LNCAP (cell line): ENCODE results near the gene MALAT1.

Experiments used
- TF ChIP-seq, protein P1 (sequence below): fragments of 450-650 bp; IDR thresholded peaks from 2 replicates; pipeline ENCODE4 v1.5.1; 2017; ENCODE audit warnings: mild to moderate bottlenecking

Gene MALAT1

DNA sequence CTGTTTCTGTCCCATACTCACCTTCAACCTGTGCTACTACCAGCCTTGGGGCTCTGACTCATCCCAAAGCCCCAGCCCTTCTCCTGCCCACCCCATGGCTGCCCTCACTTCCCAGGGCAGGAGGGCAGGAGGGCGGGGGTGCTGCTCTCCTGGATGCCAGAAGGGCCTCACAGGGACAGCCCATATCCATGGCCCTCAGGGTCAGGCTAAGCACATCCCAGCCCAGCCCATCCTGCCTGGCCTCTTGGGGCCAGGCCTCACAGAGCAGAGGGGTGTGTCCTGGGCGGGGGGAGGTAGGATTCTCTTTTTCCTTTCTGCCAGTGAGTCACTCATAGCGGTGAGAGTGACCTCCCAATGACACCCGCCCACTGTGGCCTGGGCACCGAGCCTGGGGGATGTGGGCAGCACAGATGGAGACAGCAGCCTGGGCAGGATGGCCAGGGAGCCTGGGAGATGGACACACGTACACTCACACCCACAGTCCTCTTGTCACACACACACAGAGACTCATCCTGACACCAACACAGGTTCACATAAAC lies 56.9 kb downstream of the MALAT1 start:
- TF ChIP-seq, protein P1, sequence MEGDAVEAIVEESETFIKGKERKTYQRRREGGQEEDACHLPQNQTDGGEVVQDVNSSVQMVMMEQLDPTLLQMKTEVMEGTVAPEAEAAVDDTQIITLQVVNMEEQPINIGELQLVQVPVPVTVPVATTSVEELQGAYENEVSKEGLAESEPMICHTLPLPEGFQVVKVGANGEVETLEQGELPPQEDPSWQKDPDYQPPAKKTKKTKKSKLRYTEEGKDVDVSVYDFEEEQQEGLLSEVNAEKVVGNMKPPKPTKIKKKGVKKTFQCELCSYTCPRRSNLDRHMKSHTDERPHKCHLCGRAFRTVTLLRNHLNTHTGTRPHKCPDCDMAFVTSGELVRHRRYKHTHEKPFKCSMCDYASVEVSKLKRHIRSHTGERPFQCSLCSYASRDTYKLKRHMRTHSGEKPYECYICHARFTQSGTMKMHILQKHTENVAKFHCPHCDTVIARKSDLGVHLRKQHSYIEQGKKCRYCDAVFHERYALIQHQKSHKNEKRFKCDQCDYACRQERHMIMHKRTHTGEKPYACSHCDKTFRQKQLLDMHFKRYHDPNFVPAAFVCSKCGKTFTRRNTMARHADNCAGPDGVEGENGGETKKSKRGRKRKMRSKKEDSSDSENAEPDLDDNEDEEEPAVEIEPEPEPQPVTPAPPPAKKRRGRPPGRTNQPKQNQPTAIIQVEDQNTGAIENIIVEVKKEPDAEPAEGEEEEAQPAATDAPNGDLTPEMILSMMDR, result no peak
